Body of pancreas (tissue), 4 donors: Measurements from ENCODE around the gene RAPGEF1. TPM values are rescaled to one million over a fixed set of nuclear protein-coding genes. Genes with fewer than 3 reads are reported as not detected.

Experiments
- ATAC-seq: fragments of 150-250 bp; one replicate; pipeline ENCODE4 v1.9.1; 2016
- DNase-seq, 4 donors: peaks; one replicate each; pipeline ENCODE4 v3.0.0-alpha.2; 2019
- H3K27ac ChIP-seq, 4 donors: fragments of 200-600 bp; sonication (generic); 1 replicate in 3 of 4; 2 replicates in 1 of 4; pipeline versions ENCODE4 v1.5.1 to v1.6.1; 2016 to 2019; ENCODE audit warnings: mild to moderate bottlenecking in 1 of 4, mixed read lengths in 1 of 4, moderate library complexity in 1 of 4
- H3K27me3 ChIP-seq, 2 donors: fragments of 200-600 bp; sonication (generic); one replicate each; pipeline ENCODE4 v1.6.0; 2016; ENCODE audit warnings: mild to moderate bottlenecking in 1 of 2
- H3K36me3 ChIP-seq, 2 donors: fragments of 200-600 bp; sonication (generic); replicated peaks in 1 of 2; 2 replicates each; pipeline ENCODE4 v1.5.1; 2016; ENCODE audit warnings: low read depth in 2 of 2; ENCODE audit not compliant: insufficient read depth in 1 of 2
- H3K4me1 ChIP-seq: fragments of 200-600 bp; sonication (generic); one replicate; pipeline ENCODE4 v1.6.0; 2016
- H3K4me3 ChIP-seq, 2 donors: fragments of 200-600 bp; sonication (generic); 1 replicate in 1 of 2; 2 replicates in 1 of 2; pipeline ENCODE4 v1.5.1; 2016 to 2019
- H3K9me3 ChIP-seq, 3 donors: fragments of 200-600 bp; sonication (generic); 1 replicate in 2 of 3; 2 replicates in 1 of 3; pipeline ENCODE4 v1.5.1; 2016
- CTCF ChIP-seq, 7 experiments: fragments of 450-650 bp in 4 of 7; fragments of 200-600 bp in 3 of 7; sonication (generic) in 3 of 7; IDR thresholded peaks; one replicate each; pipeline ENCODE4 v1.5.1; 2016 to 2019; ENCODE audit warnings: antibody characterized with exemption in 7 of 7
- POLR2A ChIP-seq, 3 donors: fragments of 450-650 bp; IDR thresholded peaks; one replicate each; pipeline ENCODE4 v1.6.1; 2016; ENCODE audit warnings: antibody characterized with exemption in 3 of 3, mild to moderate bottlenecking in 2 of 3
- WGBS, 2 donors: methylation state at CpG; one replicate each; pipeline ENCODE4 v1.1.5; 2017; 5-methylcytosine and 5-hydroxymethylcytosine counted together
- intact Hi-C: fragments of 100-400 bp; cut with DNase I; formaldehyde crosslinking; loops from one replicate; pipeline ENCODE4 v1.15.1; 2023
- total RNA-seq, 2 donors: library from RNA; depleted of rRNA; stranded (reverse); fragments of >200 nt; gene quantifications; one replicate each; pipeline ENCODE4 v1.1.0, GENCODE V29; 2016

RAPGEF1 gene
- total RNA-seq, 2 donors from 2014 or later = 30.1 to 70.5 TPM

GRCh38 chr9:131669269-131670157 lies 70.4 kb downstream of the RAPGEF1 start:
- H3K4me3 ChIP-seq = no peak overlapping the region
- H3K27ac ChIP-seq = peak overlapping the region in 3 of 4 donors; percentile 39 to 68 (median 51)
- 90 to 92% methylated on average over 8 to 12 of the region's 12 CpGs for WGBS, 2 donors
- intact Hi-C loops = no loop called here
- no peaks in the 10 kb centered on the region for H3K36me3 ChIP-seq
- H3K9me3 ChIP-seq = no peaks in the 10 kb centered on the region
- no peaks in the 10 kb centered on the region for H3K27me3 ChIP-seq
- no peak for ATAC-seq
- TF ChIP-seq POLR2A (IDR thresholded peaks at IDR 0.05) (no peak), CTCF (IDR thresholded peaks at IDR 0.05) (no peak)
- H3K4me1 ChIP-seq = peaks cover 36% of the 10 kb centered on the region
- no peak for DNase-seq

- peak overlapping the region; percentile 35 to 68 (median 45) for H3K27ac ChIP-seq
- ATAC-seq (peak; percentile 57), DNase-seq (peak in 2 of 4 donors; percentile 63 to 66)
- 23 to 39% methylated on average over 10 to 15 of the region's 15 CpGs for WGBS, 2 donors
- no peaks in the 10 kb centered on the region for H3K36me3 ChIP-seq
- H3K27me3 ChIP-seq = no peaks in the 10 kb centered on the region
- H3K9me3 ChIP-seq = no peaks in the 10 kb centered on the region
- TF ChIP-seq CTCF (IDR thresholded peaks at IDR 0.05) (peak in 1 of 7 experiments; percentile 5), POLR2A (IDR thresholded peaks at IDR 0.05) (no peak)
- H3K4me3 ChIP-seq = no peak overlapping the region
- intact Hi-C loops = no loop called here
- peaks cover 36% of the 10 kb centered on the region for H3K4me1 ChIP-seq
These were observed 71.2 kb downstream of the RAPGEF1 start for GRCh38 chr9:131668439-131669268.

GRCh38 chr9:131668057-131668438 lies 71.8 kb downstream of the RAPGEF1 start:
- no peak overlapping the region for H3K4me3 ChIP-seq
- intact Hi-C loops = no loop called here
- peak overlapping the region in 3 of 4 donors; percentile 39 to 68 (median 51) for H3K27ac ChIP-seq
- no peaks in the 10 kb centered on the region for H3K27me3 ChIP-seq
- no peaks in the 10 kb centered on the region for H3K36me3 ChIP-seq
- DNase-seq (no peak), ATAC-seq (no peak)
- 86 to 94% methylated on average over 9 of the region's 9 CpGs for WGBS, 2 donors
- no peak for TF ChIP-seq CTCF (IDR thresholded peaks at IDR 0.05)
- H3K9me3 ChIP-seq = no peaks in the 10 kb centered on the region
- H3K4me1 ChIP-seq = peaks cover 36% of the 10 kb centered on the region

- WGBS, 2 donors = 80 to 81% methylated on average over 6 to 7 of the region's 7 CpGs
- Histone ChIP-seq H3K4me1 (peaks cover 36% of the 10 kb centered on the region), H3K9me3 (no peaks in the 10 kb centered on the region), H3K27me3 (no peaks in the 10 kb centered on the region), H3K27ac (peak overlapping the region in 1 of 4 donors; percentile 68), H3K4me3 (no peak overlapping the region), H3K36me3 (no peaks in the 10 kb centered on the region)
- ATAC-seq = no peak
- intact Hi-C loops = no loop called here
- no peak for TF ChIP-seq POLR2A (IDR thresholded peaks at IDR 0.05)
- TF ChIP-seq CTCF (IDR thresholded peaks at IDR 0.05) = no peak
- DNase-seq = no peak
These were observed 72.3 kb downstream of the RAPGEF1 start for GRCh38 chr9:131667576-131667975.
